ENCODE results near the gene MDC1. TPM values are rescaled to one million over a fixed set of nuclear protein-coding genes. Genes with fewer than 3 reads are reported as not detected.

Gene MDC1
- total and polyA plus RNA-seq, 2 of the 13 experiments (the other 11 are each of a cell fraction or from before 2014, with no cell fraction given), result 8.4 to 14.0 TPM

DNA sequence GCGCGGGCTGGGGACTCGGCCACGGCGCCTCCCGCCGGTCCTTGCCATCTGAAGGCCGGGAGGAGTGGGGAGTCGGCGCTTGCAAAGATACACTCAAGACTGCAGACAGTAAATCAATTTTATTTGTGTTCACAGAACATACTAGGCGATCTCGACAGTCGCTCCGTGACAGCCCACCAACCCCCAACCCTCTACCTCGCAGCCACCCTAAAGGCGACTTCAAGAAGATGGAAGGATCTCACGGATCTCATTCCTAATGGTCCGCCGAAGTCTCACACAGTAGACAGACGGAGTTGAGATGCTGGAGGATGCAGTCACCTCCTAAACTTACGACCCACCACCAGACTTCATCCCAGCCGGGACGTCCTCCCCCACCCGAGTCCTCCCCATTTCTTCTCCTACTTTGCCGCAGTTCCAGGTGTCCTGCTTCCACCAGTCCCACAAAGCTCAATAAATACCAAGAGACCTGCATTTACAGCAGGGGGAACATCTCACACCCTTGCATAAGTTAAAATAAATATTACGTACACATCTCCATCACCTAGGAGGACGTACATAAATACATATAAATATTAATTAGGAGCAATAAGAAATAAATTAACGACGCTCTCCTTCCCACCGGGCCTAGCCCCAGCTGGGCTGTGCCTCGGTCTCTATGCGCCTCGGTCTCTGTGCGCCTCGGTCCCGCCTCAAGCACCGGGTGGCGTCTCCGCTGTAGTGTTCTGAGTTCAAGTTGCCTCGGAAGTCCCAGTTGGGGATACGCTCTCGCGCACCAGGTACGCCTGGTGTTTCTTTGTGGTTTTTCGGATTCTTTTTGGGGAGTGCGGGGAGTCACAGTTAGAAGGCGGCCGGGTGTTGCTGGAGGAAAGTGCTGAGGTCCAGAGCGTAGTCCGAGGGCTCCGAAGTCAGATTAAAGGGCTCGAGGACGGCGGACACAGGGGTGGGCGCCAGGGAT lies 26.3 kb upstream of the MDC1 start (continued):
- no peak for TF ChIP-seq FOXP1 (IDR thresholded peaks at IDR 0.05)
- TF ChIP-seq FOXP1 (CRISPR knock-in tag; IDR thresholded peaks at IDR 0.05), result 0 out of 2 replicates have a peak, but pooled peaks have one; percentile 24
- TF ChIP-seq ZNF605 (CRISPR knock-in tag; IDR thresholded peaks at IDR 0.05), result no peak; the same call in 1 of the 2 replicates
- TF ChIP-seq ZNF878 (CRISPR knock-in tag; IDR thresholded peaks at IDR 0.05), result no peak; the same call in 1 of the 2 replicates
- no peak for TF ChIP-seq ZNF496 (CRISPR knock-in tag; IDR thresholded peaks at IDR 0.05; ENCODE audit: insufficient replicate concordance)
- no peak for TF ChIP-seq U2AF1 (optimal IDR thresholded peaks at IDR 0.05; ENCODE audit: low read depth, low read length)
- TF ChIP-seq, protein P1, sequence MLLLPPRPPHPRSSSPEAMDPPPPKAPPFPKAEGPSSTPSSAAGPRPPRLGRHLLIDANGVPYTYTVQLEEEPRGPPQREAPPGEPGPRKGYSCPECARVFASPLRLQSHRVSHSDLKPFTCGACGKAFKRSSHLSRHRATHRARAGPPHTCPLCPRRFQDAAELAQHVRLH (CRISPR knock-in tag; IDR thresholded peaks at IDR 0.05; ENCODE audit: borderline replicate concordance, low read depth), result no peak
- TF ChIP-seq ZNF768 (CRISPR knock-in tag; IDR thresholded peaks at IDR 0.05), result peak; percentile 94
- TF ChIP-seq, protein P2, sequence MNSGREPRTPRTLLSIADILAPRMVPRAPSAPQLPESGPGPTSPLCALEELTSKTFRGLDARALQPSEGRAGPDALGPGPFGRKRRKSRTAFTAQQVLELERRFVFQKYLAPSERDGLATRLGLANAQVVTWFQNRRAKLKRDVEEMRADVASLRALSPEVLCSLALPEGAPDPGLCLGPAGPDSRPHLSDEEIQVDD (CRISPR knock-in tag; IDR thresholded peaks at IDR 0.05; ENCODE audit: borderline replicate concordance), result no peak; the same call in 1 of the 2 replicates
- TF ChIP-seq, protein P3, sequence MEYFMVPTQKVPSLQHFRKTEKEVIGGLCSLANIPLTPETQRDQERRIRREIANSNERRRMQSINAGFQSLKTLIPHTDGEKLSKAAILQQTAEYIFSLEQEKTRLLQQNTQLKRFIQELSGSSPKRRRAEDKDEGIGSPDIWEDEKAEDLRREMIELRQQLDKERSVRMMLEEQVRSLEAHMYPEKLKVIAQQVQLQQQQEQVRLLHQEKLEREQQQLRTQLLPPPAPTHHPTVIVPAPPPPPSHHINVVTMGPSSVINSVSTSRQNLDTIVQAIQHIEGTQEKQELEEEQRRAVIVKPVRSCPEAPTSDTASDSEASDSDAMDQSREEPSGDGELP (IDR thresholded peaks at IDR 0.05; ENCODE audit: borderline replicate concordance, low read depth), result no peak
- TF ChIP-seq, protein P4, sequence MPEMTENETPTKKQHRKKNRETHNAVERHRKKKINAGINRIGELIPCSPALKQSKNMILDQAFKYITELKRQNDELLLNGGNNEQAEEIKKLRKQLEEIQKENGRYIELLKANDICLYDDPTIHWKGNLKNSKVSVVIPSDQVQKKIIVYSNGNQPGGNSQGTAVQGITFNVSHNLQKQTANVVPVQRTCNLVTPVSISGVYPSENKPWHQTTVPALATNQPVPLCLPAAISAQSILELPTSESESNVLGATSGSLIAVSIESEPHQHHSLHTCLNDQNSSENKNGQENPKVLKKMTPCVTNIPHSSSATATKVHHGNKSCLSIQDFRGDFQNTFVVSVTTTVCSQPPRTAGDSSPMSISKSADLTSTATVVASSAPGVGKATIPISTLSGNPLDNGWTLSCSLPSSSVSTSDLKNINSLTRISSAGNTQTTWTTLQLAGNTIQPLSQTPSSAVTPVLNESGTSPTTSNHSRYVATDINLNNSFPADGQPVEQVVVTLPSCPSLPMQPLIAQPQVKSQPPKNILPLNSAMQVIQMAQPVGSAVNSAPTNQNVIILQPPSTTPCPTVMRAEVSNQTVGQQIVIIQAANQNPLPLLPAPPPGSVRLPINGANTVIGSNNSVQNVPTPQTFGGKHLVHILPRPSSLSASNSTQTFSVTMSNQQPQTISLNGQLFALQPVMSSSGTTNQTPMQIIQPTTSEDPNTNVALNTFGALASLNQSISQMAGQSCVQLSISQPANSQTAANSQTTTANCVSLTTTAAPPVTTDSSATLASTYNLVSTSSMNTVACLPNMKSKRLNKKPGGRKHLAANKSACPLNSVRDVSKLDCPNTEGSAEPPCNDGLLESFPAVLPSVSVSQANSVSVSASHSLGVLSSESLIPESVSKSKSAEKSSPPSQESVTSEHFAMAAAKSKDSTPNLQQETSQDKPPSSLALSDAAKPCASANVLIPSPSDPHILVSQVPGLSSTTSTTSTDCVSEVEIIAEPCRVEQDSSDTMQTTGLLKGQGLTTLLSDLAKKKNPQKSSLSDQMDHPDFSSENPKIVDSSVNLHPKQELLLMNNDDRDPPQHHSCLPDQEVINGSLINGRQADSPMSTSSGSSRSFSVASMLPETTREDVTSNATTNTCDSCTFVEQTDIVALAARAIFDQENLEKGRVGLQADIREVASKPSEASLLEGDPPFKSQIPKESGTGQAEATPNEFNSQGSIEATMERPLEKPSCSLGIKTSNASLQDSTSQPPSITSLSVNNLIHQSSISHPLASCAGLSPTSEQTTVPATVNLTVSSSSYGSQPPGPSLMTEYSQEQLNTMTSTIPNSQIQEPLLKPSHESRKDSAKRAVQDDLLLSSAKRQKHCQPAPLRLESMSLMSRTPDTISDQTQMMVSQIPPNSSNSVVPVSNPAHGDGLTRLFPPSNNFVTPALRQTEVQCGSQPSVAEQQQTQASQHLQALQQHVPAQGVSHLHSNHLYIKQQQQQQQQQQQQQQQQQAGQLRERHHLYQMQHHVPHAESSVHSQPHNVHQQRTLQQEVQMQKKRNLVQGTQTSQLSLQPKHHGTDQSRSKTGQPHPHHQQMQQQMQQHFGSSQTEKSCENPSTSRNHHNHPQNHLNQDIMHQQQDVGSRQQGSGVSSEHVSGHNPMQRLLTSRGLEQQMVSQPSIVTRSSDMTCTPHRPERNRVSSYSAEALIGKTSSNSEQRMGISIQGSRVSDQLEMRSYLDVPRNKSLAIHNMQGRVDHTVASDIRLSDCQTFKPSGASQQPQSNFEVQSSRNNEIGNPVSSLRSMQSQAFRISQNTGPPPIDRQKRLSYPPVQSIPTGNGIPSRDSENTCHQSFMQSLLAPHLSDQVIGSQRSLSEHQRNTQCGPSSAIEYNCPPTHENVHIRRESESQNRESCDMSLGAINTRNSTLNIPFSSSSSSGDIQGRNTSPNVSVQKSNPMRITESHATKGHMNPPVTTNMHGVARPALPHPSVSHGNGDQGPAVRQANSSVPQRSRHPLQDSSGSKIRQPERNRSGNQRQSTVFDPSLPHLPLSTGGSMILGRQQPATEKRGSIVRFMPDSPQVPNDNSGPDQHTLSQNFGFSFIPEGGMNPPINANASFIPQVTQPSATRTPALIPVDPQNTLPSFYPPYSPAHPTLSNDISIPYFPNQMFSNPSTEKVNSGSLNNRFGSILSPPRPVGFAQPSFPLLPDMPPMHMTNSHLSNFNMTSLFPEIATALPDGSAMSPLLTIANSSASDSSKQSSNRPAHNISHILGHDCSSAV (CRISPR knock-in tag; IDR thresholded peaks at IDR 0.05; ENCODE audit: borderline replicate concordance), result peak; percentile 15; the same call in 1 of the 2 replicates
- no peak for TF ChIP-seq ZNF883 (CRISPR knock-in tag; IDR thresholded peaks at IDR 0.05; ENCODE audit: not compliant biosample characterization)
- 0 out of 2 replicates have a peak, but pooled peaks have one; percentile 55 for TF ChIP-seq ZFP62 (CRISPR knock-in tag; IDR thresholded peaks at IDR 0.05)
- TF ChIP-seq RELA (CRISPR knock-in tag; IDR thresholded peaks at IDR 0.05), result no peak
- no peak for TF ChIP-seq ZGPAT (CRISPR knock-in tag; IDR thresholded peaks at IDR 0.05)
- TF ChIP-seq ZNF234 (CRISPR knock-in tag; conservative IDR thresholded peaks at IDR 0.05), result no peak

Measured in HepG2 (cell line).